HG02840 (cell line): ENCODE data around the gene TMCO4.

Source experiments
- ATAC-seq: cut with Tn5 transposase; IDR thresholded peaks from one replicate; pipeline ENCODE4 v1.9.1; 2021; ENCODE audit warnings: mild to moderate bottlenecking, moderate library complexity, moderate number of reproducible peaks; ENCODE audit not compliant: unreplicated experiment, low FRiP score

TMCO4 gene

GRCh38 chr1:19752083-19752696 lies 47.5 kb downstream of the TMCO4 start:
- no peak for ATAC-seq

GRCh38 chr1:19750882-19751276 lies 48.8 kb downstream of the TMCO4 start:
- ATAC-seq, result no peak

- ATAC-seq, result no peak
Measured at GRCh38 chr1:19750101-19750881, 49.4 kb downstream of the TMCO4 start.

- no peak for ATAC-seq
Measured at GRCh38 chr1:19749685-19750084, 50.0 kb downstream of the TMCO4 start.

GRCh38 chr1:19747761-19748160 lies 52.0 kb downstream of the TMCO4 start:
- ATAC-seq, result no peak

- no peak for ATAC-seq
Measured at GRCh38 chr1:19744886-19745285, 54.8 kb downstream of the TMCO4 start.

GRCh38 chr1:19744335-19744743 lies 55.4 kb downstream of the TMCO4 start:
- ATAC-seq, result no peak

GRCh38 chr1:19743793-19744192 lies 55.9 kb downstream of the TMCO4 start:
- no peak for ATAC-seq

GRCh38 chr1:19743180-19743579 lies 56.5 kb downstream of the TMCO4 start:
- ATAC-seq, result no peak

GRCh38 chr1:19739628-19740027 lies 60.1 kb downstream of the TMCO4 start:
- no peak for ATAC-seq

GRCh38 chr1:19738669-19739068 lies 61.0 kb downstream of the TMCO4 start:
- no peak for ATAC-seq

- ATAC-seq, result no peak
Measured at GRCh38 chr1:19738076-19738475, 61.6 kb downstream of the TMCO4 start.

GRCh38 chr1:19737104-19737825 lies 62.5 kb downstream of the TMCO4 start:
- ATAC-seq, result no peak

GRCh38 chr1:19735440-19736127 lies 64.1 kb downstream of the TMCO4 start:
- no peak for ATAC-seq

- ATAC-seq, result no peak
Measured at GRCh38 chr1:19734472-19734999, 65.2 kb downstream of the TMCO4 start.

GRCh38 chr1:19734056-19734455 lies 65.7 kb downstream of the TMCO4 start:
- no peak for ATAC-seq

GRCh38 chr1:19733615-19734014 lies 66.1 kb downstream of the TMCO4 start:
- ATAC-seq, result no peak

- no peak for ATAC-seq
Measured at GRCh38 chr1:19731311-19731821, 68.3 kb downstream of the TMCO4 start.

GRCh38 chr1:19730793-19731192 lies 68.9 kb downstream of the TMCO4 start:
- no peak for ATAC-seq

- no peak for ATAC-seq
Measured at GRCh38 chr1:19730232-19730631, 69.5 kb downstream of the TMCO4 start.
